ENCODE results near the gene KSR1.
"Not testable (repeated sequence)": the region's sequence is repeated elsewhere in the genome, so short reads cannot be mapped to it uniquely, and the experiment has no call there.

KSR1 gene

GRCh38 chr17:27634776-27635175 is 178.5 kb downstream of the KSR1 start:
- DNase-seq (ENCODE audit: low spot score) = no peak

- peak; percentile 74 for DNase-seq (ENCODE audit: low spot score)
Measured at GRCh38 chr17:27635275-27635823, 179.1 kb downstream of the KSR1 start.

GRCh38 chr17:27636005-27636520 is 179.8 kb downstream of the KSR1 start:
- DNase-seq (ENCODE audit: low spot score) = not testable (repeated sequence)

DNA sequence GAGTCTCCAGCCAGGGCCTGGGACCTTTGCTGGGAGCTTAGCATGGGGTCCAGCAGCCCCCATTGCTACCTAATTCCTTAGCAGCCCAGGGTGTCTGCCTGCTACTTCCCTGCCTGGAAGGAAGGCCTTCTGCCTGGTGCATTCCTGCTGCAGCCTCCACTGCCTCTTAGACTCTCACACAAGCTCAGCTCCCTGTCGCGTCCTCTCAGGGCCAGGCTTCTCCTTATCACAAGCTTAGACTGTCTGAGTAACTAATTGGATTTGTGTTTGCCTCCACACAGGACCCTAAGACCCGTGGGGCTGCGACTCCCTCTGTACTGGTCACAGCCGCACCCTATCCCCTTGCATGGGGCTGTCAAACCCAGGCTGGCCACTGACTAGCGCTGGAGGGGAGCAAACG is 181.6 kb downstream of the KSR1 start:
- DNase-seq (ENCODE audit: low spot score) = not testable (repeated sequence)

- not testable (repeated sequence) for DNase-seq (ENCODE audit: low spot score)
Measured at GRCh38 chr17:27638415-27638914, 182.2 kb downstream of the KSR1 start.

DNA sequence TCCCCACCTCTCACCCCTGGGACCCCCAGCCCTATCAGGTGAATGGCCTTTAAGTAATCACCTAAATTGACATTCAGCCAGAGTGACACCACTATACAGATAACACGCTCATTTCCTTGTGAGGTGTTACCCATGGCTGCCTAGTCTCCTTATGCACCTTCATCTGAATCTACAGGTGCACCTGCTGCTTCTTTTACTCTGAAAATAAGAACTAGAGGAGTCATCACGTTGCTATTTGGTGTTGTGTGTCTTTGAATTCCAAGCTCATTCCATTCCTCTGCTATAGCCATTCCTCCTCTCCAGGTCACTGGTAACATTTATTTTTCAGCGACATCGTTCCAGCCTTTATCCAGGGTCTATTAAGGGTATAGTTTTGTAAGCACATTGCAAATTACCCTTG is 184.5 kb downstream of the KSR1 start:
- no peak for DNase-seq (ENCODE audit: low spot score)

DNA sequence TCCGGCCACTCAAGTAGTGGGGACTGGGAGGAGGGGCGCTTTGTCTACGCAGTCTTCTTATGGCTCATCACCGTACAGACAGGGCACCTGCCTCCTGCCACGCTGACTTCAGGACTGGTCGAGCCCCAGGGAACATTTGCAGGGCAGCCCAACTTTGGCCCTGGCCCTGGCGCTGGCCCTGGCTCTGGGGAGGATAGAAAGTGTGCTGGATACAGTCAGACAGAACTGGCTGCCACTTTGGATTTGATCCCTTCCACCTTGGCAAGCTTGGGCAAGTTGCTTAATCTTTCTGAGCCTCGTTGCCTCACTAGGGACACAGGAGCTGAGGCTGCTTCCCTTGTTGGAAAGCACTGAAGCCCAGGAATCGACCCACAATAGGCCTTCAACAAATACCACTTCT is 188.3 kb downstream of the KSR1 start:
- peak; percentile 32 for DNase-seq (ENCODE audit: low spot score)

- not testable (repeated sequence) for DNase-seq (ENCODE audit: low spot score)
Measured at GRCh38 chr17:27645621-27646020, 189.4 kb downstream of the KSR1 start.

GRCh38 chr17:27646232-27646631 is 190.0 kb downstream of the KSR1 start:
- no peak for DNase-seq (ENCODE audit: low spot score)

GRCh38 chr17:27647765-27648164 is 191.5 kb downstream of the KSR1 start:
- no peak for DNase-seq (ENCODE audit: low spot score)

GRCh38 chr17:27649111-27649571 is 192.9 kb downstream of the KSR1 start:
- peak; percentile 59 for DNase-seq (ENCODE audit: low spot score)

- peak; percentile 85 for DNase-seq (ENCODE audit: low spot score)
Measured at GRCh38 chr17:27649929-27650328, 193.7 kb downstream of the KSR1 start.

- no peak for DNase-seq (ENCODE audit: low spot score)
Measured at GRCh38 chr17:27650836-27651235, 194.6 kb downstream of the KSR1 start.

GRCh38 chr17:27651411-27652345 is 195.4 kb downstream of the KSR1 start:
- peak; percentile 62 for DNase-seq (ENCODE audit: low spot score)

DNA sequence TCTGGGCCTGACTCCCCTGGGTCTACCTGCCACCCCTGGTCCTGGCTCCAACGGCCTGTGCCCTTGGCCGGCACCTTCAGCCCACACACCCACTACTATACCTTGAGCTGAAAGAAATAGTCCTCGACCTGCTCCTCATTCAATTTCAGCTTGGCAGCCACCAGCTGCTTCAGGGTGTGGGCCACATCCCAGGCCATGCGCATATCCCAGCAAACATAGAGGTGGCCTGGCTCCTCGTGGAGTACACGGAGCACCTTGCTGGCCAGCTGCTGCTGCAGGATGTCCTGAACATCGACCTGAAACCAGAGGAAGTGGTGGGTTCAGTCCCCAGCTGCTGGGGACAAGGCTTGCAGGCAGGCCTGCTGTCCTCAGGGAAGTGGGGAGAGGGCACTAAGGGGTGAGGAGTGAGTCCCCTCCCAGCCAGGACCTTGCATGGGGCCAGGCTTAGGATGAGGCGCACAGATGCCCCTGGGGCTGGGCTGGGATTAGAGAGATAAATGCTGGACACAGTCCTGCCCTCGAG is 197.3 kb downstream of the KSR1 start:
- DNase-seq (ENCODE audit: low spot score) = not testable (repeated sequence)

DNA sequence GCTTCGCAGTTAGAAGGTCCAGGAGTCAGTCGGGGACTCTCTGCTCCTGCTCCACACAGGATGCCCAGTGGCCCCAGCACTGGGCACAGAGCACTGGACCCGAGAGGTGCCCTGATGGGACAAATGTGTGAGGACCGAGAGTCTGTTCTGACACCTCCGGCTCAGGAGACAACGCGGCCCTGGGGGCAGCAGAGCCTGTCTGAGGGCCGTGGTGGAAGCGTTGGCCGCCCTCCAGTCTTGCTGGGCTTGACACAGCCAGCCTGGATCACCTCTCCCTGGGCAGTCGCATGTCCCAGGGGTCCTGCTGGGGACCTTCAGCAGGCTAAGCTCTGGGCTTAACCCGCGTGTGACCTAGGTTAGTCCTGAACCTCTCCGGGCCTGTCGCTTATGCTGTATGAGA is 197.9 kb downstream of the KSR1 start:
- DNase-seq (ENCODE audit: low spot score) = no peak

DNA sequence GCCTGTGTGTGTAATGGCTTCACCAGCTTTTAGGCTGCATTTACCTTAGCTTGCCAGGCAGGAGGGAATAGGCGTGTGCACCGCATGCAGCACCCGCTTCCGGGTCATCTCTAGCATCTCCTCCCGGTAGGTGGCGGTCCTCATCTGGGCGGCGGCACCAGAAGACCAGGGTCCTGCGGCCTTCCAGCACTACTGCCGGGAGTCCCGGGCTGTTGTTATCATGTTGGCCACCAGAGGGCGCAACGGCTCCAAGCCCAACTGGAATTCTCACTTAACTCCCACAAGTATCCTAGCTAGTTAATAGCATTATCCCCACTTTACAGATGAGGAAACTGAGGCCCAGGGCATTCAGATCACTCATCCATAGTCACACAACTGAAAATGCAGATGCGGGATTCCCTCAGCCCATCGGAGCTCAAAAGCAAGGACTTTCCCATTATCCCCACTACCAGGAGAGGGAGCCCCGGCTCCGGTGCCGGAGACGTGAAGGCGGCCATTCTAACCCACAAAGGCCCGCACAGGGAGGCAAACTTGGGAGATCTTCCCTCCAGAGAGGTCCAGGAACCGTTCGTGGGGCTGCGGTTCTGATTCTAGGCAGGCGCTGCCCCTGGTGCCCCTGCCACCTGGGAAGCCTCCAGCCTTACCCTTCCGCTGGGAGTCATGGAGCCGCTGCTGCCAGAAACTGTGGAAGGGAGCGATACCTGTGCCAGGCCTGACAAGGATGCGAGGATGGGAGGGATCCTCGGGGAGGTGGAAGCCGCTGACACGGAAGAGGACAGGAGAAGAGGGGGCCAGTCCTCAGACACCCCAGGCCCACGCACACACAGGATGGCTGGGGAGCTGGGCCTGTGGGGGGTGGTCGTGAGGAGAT is 198.6 kb downstream of the KSR1 start:
- peak; percentile 73 for DNase-seq (ENCODE audit: low spot score)

DNA sequence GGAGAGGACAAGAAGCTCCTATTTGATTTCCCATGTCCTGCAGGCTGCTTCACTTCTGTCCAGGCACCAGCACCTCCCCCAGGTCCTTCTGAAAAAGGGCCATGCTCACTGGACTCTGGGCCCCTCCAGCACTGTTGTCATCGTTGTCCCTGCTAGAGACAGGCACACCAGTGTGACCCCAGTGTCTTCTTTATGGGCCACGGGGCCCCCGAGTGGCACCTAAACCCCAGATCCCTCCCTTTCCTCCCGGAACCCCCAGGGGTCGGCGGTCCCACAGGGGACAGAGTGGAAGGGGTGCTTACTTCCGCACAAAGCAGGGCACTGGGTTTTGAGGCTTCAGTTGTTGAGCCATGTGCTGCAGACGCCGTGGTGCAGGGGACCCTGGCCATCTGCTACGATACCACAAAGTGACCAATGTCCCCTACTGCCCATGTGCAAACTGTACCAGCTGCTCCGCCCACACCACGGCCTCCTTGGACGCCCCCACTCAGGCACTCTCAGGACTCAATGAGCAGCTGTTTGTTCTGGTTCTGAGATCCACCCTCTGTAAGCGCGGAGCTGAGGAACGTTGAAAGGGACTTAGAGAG is 199.4 kb downstream of the KSR1 start:
- not testable (repeated sequence) for DNase-seq (ENCODE audit: low spot score)

DNA sequence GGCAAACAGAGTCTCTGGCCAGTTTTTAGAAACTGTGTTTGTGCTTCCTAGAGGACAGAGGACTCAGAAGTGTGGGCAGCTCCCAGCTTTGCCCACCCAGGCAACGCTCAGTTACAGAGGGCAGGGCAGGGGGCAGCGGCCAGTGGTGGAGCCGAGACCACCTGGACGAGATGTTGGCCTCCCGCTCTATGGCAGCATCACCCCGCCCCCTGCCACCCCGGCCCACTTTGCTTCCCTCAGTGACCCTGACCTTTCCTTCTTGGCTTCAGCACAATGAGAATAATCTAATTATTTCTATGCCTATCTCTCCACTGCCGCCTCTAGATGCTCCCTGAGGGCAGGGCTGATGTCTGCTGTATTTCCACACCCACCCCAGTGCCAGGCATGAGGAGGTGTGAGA is 200.4 kb downstream of the KSR1 start:
- DNase-seq (ENCODE audit: low spot score) = not testable (repeated sequence)

DNA sequence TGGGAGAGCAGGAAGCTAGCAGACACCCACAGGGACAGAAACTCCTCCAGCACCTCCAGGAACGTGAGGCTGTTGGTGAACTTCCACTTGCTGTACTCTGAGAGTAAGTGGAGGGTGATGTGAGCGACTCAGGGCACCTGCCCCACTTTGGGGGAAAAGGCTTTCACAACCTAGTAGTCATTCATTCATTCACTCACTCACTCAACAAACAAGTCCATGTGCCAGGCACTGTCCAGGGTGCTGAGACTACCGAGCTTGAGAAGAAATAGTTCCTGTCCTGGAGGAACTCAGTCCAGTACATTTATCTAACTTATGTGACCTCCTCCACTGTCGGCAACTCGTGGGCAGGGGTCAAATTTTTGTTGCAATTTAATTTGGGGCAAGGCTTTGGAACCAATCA is 201.4 kb downstream of the KSR1 start:
- DNase-seq (ENCODE audit: low spot score) = no peak

GRCh38 chr17:27659683-27660082 is 203.4 kb downstream of the KSR1 start:
- no peak for DNase-seq (ENCODE audit: low spot score)

Measured in Ammon's horn (tissue), 1 donor.